ENCODE data around the gene CHTF18.
"Not testable (repeated sequence)": the region's sequence is repeated elsewhere in the genome, so short reads cannot be mapped to it uniquely, and the experiment has no call there.

The CHTF18 gene

DNA sequence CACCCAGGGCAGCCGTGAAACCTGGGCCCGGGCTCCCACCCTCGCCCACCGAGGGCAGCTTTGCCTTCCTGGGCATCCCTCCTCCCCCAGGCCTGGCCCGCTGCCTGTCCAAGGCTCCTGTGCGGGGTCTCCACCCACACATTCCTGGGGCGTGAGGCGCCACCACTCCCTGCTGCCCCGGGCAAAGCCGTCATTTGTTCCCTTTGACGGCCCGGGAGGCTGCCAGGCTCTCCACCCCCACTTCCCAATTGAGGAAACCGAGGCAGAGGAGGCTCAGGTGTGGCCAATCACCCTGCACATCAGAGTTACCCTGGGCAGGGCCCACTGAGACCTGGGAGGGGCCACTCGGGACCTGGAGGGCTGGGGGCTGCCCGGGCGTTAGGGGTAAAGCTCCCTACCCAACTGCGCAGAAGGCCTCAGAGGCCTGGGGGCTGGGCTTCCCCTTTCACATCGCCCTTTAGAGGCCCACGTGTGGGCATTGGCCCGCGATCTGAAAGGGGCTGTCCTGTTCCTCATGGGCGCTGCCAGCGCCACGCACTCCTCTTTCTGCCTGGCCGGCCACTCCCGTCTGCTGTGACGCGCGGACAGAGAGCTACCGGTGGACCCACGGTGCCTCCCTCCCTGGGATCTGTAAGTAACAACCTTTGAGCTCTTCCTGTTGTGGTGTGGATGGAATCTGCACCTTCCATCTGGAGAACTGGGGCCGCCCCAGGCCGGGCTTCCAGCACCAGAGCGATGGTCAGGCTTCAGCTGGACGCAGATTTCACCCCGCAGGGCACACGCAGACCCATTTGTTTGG is 27.7 kb upstream of the CHTF18 start, which contains the start of gene MSLN:
TSS of gene MSLN (plus strand) at position 190 of the 799 bp plus-strand sequence. CDS start 1,947 bp downstream, outside the sequence.
- no peak for DNase-seq

DNA sequence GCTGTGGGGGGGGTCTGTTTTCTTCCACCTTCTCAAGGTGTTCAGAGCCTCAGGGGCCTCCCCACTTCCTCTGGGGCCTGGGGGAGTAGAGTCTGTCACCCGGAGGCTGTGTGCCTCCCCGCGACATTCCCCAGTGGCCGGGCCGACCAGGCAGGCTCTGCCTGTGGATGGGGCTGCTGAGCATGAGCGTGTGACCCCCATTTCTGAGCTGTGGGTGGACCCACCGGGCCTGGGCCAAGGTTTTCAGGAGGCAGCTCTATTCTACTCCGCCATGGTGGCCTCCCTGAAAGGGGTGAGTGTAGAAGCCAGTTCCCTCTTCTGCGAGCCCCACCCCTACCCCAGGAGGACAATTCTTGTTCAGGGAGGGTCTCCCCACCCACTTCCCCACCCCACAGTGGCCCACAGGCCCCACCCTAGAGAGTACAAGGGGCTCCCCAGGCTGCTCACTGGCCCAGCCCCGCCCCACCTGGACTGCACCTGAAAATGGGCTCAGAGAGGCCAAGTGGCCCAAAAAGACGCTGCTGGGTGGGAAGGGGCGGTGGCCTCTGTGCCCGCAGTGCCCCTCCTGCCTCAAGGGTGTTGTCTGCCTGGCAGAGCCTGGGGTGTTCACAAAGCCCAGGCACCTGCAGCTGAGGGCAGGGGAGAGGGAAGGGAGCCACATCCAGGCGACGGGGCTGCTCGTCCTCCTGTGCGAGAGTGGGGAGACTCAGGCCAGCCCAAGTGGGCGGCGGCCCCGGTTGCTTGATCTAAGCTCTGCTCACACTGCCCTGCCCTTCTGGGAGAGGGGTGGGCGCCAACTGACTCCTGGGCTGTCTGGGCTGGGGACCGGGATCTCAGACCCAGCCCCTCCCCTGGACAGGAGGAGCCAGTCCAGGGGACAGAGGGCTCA is 26.6 kb upstream of the CHTF18 start:
- DNase-seq = no peak

DNA sequence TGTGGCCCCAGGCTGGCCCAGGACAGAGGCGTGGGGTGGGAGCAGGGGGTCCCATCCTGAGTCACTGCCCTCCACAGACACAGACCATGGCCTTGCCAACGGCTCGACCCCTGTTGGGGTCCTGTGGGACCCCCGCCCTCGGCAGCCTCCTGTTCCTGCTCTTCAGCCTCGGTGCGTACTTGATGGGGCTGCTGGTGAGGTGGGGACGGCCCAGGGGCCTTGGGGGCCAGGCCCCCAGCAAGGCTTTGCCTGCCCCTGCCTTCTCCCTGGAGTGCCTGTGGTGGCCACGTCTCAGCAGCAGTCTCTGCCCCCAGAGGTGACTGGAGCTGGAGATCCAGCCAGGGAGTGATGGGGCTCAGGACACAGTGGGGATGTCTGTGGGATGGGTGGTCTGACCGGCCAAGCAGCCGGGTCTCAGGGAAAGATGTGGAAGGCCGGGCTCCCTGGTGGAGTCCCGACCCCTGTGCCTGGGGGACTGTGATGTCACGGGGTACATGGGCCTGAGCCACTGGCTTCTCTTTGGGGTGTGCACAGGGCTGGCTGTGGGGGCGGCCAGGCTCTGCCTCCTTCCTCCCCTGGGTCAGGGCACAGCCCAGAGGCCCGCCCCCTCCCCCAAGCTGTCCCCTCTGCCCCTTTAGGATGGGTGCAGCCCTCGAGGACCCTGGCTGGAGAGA is 25.7 kb upstream of the CHTF18 start:
- DNase-seq = no peak

DNA sequence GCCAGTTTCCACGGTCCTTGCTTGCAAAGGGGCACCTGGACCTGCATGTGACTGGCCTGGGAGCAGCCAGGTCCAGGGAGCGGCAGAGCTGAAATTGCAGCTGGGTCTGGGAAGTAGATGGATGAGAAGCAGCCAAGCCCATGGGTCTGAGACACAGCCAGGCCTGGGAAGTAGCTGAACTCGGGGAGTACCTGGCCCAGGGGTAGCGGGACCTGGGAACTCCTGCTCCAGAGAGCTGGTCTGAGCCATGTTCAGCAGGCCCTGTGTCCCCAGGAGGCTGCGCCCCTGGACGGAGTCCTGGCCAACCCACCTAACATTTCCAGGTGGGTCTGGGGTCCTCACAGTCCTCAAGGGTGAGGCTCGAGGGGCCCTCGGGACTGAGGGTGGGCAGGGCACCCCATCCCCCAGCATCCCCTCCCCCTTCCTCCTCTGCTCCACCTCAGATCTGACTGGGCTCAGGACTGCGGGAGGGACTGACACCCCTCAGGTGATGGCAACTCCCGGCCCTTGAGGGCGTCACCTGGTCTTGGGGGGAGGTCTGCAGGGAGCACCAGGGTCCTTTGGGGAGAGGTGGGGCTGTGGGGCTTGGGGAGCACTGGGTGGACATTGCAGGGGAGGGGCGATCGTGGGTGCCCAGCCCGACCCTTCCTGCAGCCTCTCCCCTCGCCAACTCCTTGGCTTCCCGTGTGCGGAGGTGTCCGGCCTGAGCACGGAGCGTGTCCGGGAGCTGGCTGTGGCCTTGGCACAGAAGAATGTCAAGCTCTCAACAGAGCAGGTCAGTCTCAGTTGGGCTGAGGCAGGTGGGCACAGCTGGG is 24.8 kb upstream of the CHTF18 start:
- DNase-seq = no peak

DNA sequence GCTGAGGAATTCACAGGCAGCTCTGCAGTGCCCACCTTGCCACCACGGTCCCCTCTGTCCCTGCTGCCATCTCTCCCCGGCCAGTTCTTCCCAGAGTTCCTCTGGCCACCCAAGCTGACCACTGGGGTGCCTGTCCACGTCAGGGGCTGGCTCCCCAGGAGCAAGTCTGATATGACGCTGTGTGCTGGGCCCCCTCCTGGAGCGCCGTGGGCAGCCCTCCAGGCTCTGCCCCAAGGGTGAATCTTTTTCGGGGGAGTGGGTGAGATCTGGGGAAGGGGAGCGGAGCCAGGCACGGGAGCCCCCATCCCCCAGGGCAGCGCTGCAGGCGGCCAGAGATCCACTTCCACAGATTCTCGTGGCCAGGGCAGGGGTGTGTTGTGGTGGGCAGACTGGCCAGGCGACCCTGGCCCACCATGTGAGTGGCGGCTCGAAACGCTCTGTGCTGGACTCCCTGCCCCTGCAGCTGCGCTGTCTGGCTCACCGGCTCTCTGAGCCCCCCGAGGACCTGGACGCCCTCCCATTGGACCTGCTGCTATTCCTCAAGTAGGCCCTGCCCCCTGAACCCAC is 24.2 kb upstream of the CHTF18 start:
- DNase-seq = no peak

DNA sequence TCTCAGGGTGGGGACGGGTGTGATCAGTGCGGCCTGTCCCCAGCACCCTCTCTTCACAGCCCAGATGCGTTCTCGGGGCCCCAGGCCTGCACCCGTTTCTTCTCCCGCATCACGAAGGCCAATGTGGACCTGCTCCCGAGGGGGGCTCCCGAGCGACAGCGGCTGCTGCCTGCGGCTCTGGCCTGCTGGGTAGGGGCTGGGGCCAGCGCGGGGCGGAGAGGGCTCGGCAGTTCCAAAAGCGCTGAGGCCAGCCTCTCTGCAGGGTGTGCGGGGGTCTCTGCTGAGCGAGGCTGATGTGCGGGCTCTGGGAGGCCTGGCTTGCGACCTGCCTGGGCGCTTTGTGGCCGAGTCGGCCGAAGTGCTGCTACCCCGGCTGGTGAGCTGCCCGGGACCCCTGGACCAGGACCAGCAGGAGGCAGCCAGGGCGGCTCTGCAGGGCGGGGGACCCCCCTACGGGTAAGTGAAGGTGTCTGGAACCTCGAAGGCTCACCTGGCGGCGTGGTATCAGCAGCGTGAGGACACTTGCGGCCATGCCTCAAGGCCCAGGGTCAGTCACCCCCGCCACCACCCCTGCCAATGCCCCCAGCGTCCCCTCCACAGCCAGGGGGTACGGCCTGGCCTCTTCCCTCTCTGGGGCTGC is 23.5 kb upstream of the CHTF18 start:
- DNase-seq = no peak

DNA sequence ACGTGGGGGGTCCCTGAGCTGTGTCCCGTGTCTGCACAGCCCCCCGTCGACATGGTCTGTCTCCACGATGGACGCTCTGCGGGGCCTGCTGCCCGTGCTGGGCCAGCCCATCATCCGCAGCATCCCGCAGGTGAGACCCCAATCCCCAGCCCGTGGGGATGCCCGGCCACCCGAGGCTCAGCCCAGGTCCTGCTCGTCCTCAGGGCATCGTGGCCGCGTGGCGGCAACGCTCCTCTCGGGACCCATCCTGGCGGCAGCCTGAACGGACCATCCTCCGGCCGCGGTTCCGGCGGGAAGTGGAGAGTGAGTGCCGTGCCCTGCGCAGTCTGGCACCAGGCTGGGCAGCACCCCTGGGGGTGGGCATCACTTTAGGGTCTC is 22.9 kb upstream of the CHTF18 start:
- DNase-seq = no peak

DNA sequence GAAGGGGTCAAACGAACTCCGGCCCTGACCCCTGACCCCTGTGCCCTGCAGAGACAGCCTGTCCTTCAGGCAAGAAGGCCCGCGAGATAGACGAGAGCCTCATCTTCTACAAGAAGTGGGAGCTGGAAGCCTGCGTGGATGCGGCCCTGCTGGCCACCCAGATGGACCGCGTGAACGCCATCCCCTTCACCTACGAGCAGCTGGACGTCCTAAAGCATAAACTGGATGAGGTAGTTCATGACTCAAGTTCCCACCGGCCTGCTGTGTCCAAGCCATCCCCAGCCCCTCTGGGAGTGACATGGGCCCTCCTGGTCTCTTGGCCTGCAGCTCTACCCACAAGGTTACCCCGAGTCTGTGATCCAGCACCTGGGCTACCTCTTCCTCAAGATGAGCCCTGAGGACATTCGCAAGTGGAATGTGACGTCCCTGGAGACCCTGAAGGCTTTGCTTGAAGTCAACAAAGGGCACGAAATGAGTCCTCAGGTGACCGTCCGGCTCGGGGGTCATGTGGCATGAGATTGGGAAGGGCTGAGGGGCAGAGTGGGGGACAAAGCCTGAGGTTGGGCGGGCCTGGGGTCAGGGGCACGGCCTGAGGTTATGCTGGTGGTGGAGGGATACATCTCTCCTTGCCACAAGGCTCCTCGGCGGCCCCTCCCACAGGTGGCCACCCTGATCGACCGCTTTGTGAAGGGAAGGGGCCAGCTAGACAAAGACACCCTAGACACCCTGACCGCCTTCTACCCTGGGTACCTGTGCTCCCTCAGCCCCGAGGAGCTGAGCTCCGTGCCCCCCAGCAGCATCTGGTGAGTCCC is 22.2 kb upstream of the CHTF18 start:
- DNase-seq = no peak

DNA sequence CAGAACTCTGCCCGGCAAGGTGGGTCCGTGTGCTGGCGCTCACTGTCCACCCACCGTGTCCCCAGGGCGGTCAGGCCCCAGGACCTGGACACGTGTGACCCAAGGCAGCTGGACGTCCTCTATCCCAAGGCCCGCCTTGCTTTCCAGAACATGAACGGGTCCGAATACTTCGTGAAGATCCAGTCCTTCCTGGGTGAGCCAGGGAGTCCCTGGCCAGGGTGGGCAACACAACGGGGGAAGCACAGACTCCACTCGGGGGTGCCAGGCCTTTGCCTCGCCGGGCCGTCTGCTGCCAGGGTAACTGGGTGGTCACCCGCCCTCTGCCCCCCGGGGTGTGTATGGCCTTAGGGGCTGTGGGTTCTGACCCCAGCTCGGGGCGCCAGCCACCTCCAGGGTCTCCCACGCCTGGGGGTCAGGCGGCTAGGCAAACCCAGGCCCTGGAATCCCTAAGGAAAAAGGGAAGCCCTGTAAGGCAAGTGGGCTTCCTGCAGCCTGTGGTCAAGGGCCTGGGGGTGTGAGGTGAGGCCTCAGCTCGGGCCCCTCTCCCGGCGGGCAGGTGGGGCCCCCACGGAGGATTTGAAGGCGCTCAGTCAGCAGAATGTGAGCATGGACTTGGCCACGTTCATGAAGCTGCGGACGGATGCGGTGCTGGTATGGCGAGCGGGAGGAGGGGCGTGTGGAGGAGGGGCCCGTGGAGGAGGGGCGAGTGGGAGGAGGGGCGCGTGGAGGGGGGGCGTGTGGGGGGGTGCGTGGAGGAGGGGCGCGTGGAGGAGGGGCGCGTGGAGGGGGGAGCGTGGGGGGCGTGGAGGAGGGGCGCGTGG is 21.4 kb upstream of the CHTF18 start:
- DNase-seq = no peak

DNA sequence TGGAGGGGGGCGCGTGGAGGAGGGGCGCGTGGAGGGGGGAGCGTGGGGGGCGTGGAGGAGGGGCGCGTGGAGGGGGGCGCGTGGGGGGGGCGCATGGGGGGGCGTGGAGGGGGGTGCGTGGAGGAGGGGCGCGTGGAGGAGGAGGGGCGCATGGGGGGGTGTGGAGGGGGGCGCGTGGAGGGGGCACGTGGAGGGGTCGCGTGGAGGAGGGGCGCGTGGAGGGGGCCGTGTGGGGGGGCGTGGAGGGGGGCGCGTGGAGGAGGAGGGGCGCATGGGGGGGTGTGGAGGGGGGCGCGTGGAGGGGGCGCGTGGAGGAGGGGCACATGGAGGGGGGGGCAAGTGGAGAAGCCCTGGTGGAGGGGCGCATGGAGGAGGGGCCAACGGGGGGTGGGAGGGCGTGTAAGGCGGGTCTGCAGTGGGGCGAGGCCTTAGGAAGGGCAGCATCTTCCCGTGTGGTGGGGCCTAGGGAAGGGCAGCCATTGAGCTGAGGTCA is 20.6 kb upstream of the CHTF18 start:
- DNase-seq = no peak

DNA sequence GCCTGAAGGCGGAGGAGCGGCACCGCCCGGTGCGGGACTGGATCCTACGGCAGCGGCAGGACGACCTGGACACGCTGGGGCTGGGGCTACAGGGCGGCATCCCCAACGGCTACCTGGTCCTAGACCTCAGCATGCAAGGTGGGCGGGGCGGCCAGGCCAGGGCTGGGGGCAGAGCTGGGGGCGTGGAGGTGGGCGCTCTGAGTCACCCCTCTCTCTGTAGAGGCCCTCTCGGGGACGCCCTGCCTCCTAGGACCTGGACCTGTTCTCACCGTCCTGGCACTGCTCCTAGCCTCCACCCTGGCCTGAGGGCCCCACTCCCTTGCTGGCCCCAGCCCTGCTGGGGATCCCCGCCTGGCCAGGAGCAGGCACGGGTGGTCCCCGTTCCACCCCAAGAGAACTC is 20.0 kb upstream of the CHTF18 start:
- DNase-seq = no peak

DNA sequence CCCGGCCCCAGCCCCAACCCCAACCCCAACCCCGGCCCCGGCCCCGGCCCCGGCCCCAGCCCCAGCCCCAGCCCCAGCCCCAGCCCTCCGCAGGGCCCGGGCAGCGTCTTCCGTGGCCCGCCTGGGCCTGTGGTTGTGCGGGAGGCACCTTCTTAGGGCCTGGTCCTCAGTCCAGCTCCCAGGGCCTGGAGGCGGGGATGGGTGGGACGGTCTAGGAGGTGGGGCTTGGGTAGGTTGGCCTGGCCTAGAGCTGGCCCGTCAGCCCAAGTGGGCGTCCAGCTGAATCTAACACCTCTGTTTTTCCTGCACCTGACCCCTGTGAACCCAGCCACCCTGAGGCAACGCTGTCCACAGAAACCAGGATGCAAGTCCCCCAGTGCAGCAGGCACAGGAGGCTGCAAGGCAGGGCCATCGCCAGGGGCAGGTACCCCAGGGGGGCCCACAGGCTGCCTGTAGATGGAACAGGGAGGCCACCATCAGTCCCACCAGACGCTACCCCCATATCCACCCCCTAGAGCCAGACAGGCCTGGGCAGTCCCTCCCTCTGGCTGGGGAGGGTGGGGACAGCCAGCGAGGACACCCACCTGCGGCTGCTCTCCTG is 19.1 kb upstream of the CHTF18 start:
- DNase-seq = no peak

DNA sequence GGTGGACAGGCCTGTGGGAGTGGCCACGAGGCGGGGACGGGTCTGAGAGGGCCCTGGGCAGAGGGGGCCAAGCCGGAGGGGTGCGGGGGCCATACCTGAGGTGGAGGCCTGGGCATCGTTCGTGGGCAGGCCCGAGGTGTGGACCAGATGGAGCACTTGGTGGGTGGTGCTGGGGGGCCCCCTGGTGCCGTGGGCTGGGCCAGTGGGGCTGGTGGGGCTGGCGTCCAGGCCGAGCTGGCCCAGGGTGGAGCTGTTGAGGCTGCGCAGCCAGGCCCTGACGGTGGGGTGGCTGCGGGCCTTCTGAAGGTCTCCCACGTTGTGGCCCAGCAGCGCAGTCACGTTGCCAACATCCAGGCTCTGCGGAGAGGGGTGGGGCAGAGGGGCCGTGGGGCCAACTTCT is 18.5 kb upstream of the CHTF18 start:
- DNase-seq = no peak

DNA sequence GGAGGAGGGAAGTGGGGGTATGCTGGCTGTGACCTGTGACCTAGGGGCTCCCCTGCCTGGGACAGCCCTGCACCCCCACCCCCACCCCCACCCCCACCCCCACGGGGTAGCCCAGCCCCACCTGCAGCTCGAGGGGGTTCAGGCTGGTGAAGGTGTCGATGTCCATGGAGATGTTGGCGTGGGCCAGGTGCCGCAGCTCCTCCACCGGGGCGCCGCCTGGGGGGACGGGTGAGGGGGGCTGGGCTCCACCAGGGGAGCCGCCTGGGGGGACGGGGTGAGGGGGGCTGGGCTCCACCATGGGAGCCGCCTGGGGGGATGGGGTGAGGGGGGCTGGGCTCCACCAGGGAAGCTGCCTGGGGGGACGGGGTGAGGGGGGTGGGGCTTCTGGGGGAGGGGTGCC is 18.0 kb upstream of the CHTF18 start:
- DNase-seq = no peak

DNA sequence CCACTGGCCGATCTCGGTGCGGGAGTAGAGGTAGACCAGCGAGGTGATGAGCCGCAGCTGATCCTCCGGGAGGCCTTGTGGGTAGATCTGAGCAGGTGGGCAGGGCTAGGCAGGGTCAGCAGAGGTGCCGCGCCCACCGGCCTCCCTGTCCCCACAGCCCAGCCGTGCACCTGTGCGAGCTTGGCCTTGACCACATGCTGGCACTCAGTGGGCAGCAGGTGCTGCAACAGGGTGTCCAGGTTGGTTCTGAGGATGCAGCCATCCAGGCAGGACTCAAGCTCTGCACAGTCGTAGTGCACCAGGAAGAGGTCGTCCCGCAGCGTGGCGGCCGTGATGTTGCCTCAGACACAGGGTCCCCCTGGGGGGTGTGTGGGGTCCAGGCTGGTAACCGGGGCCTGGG is 15.5 kb upstream of the CHTF18 start:
- DNase-seq = no peak

DNA sequence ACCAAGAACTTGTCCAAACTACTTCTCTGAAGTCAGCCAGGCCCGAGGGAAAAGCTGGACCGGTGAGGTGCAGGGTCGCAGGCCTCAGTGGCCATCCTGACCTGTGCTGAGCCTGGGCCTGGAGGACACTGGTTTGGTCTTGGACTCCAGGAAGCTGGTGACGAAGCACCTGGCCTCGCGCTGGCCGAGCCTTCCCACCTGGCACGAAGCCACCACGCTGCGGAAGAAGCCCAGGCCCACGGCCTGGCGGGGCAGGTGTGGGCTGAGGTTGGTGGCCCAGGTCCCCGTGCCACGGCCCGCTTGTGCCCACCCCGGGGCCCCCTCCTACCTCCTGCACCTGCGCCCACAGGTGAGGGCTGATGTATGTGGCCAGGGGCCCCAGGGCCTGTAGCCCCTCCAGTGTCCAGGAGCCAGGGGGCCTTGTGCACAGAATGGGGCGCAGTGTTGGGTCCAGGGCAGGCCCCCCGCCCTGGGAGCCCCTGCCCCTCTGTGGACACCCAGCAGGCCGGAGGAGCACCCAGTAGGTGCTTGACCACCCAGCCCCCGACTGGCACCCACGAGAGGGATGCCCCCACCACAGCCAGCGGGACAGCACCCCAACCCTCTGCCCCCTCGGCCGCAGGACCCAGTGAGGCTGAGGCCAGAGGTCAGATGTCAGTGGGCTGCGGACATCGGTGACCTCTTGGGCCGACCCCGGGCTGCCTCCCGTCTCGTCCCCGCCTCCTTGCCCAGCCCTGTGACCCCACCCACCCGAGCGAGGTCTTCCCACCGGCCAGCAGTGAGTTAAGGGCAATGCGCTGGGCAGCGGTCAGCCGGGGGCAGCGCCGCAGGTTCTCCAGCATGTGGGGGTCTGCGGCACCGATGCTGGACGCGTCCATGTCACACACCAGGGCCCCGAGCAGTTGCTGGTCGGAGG is 14.1 kb upstream of the CHTF18 start:
- DNase-seq = no peak

DNA sequence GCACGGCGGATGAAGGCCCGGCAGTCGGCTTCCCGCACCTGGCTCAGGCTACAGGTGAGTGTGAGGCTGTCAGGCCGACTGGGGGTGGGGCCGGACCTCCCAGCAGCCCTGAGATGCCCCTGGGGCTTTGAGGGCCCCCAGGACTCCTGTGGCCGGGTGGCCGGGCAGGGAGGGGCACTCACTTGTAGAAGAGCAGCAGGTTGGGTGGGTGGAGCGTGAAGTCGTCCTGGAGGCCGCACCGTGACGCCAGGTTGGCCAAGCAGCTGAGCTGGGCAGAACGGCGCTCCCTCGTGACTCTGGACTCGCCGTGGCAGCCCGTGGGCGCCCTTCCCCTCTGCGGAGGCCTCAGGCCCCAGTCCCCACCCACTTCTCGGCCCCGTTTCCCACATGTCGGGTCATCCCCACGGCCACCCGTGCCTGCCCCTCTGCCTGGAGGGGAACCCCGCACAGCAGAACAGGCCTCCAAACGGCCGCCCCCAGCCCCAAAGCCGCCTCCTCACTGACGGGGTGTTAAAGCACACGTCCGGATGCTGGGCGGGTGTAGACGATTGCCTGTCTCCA is 13.1 kb upstream of the CHTF18 start:
- no peak for DNase-seq

DNA sequence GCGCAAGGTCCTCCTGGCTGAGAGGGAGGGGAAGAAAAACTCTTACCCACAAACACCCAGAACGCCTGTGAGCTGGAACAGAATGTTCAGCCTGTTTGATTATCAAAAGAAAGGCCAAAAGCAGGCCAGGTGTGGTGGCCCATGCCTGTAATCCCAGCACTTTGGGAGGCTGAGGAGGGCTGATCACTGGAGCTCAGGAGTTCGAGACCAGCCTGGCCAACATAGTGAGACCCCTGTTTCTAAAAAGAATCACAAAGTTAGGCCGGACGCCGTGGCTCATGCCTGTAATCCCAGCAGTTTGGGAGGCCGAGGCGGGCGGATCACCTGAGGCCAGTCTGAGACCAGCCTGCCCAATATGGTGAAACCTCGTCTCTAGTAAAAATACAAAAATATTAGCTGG is 12.1 kb upstream of the CHTF18 start:
- not testable (repeated sequence) for DNase-seq
